ENCODE measurements around the gene DUSP2.

DNA sequence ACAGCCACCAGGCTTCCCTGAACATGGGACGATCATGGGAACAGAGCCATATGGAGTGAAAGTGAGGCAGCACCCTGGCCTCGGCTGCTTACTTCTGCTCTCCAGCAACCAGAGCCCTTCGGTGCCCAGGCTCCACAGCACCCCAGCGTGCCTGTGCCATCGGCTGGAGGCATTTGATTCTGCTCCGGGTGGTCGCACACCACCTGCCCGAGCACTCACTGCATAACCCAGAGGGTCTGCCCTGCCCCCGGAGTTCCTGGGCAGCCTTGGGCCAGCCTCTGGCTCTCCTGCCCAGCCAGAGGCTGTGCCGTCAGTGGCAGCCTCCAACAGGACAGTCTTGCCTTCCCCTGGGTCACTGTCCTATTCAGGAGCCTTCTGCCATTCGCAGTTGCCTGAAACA is 10.8 kb downstream of the DUSP2 start:
- TF ChIP-seq, protein P1, sequence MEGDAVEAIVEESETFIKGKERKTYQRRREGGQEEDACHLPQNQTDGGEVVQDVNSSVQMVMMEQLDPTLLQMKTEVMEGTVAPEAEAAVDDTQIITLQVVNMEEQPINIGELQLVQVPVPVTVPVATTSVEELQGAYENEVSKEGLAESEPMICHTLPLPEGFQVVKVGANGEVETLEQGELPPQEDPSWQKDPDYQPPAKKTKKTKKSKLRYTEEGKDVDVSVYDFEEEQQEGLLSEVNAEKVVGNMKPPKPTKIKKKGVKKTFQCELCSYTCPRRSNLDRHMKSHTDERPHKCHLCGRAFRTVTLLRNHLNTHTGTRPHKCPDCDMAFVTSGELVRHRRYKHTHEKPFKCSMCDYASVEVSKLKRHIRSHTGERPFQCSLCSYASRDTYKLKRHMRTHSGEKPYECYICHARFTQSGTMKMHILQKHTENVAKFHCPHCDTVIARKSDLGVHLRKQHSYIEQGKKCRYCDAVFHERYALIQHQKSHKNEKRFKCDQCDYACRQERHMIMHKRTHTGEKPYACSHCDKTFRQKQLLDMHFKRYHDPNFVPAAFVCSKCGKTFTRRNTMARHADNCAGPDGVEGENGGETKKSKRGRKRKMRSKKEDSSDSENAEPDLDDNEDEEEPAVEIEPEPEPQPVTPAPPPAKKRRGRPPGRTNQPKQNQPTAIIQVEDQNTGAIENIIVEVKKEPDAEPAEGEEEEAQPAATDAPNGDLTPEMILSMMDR (IDR thresholded peaks at IDR 0.05) = no peak
- TF ChIP-seq EP300 (IDR thresholded peaks at IDR 0.05) = no peak
- no peak for TF ChIP-seq POLR2AphosphoS5 (IDR thresholded peaks at IDR 0.05)
- no peak for TF ChIP-seq POLR2A (IDR thresholded peaks at IDR 0.05)

All from sigmoid colon (tissue), 4 donors.